GM15510 (cell line): ENCODE data around the gene CARM1.

Experiments used
- POLR2A ChIP-seq: IDR thresholded peaks from 3 replicates; pipeline ENCODE4 v1.6.1; 2011; ENCODE audit warnings: borderline replicate concordance; ENCODE audit not compliant: insufficient read length; ENCODE audit errors: extremely low read depth

Gene CARM1

GRCh38 chr19:10927730-10928562, 56.6 kb downstream of the CARM1 start:
- no peak for TF ChIP-seq POLR2A

- peak; percentile 73 for TF ChIP-seq POLR2A
Observed at GRCh38 chr19:10928563-10929401, 57.4 kb downstream of the CARM1 start, which contains the start of the genes TIMM29 and YIPF2. Gene TIMM29 (plus strand): TSS chr19:10928811. CDS start chr19:10928823, 12 bp downstream. Gene YIPF2 (minus strand): TSS chr19:10928639. CDS start chr19:10928410, 229 bp downstream.

GRCh38 chr19:10929402-10929794, 58.0 kb downstream of the CARM1 start:
- no peak for TF ChIP-seq POLR2A

- no peak for TF ChIP-seq POLR2A
Observed at GRCh38 chr19:10935371-10936059, 64.2 kb downstream of the CARM1 start.

- no peak for TF ChIP-seq POLR2A
Observed at GRCh38 chr19:10936661-10937084, 65.3 kb downstream of the CARM1 start.

- no peak for TF ChIP-seq POLR2A
Observed at GRCh38 chr19:10945264-10945663, 73.9 kb downstream of the CARM1 start.

- TF ChIP-seq POLR2A = no peak
Observed at GRCh38 chr19:10946958-10947657, 75.8 kb downstream of the CARM1 start.

GRCh38 chr19:10952809-10953208, 81.5 kb downstream of the CARM1 start:
- no peak for TF ChIP-seq POLR2A

- TF ChIP-seq POLR2A = peak; percentile 95
Observed at GRCh38 chr19:10960314-10961072, 89.1 kb downstream of the CARM1 start, which contains the start of gene SMARCA4. Gene SMARCA4 (plus strand): TSS chr19:10961030. CDS start chr19:10984152, 23,122 bp downstream.

GRCh38 chr19:10961073-10961860, 89.9 kb downstream of the CARM1 start:
- no peak for TF ChIP-seq POLR2A

- TF ChIP-seq POLR2A = no peak
Observed at GRCh38 chr19:10962863-10963262, 91.5 kb downstream of the CARM1 start.

GRCh38 chr19:10963865-10964264, 92.5 kb downstream of the CARM1 start:
- TF ChIP-seq POLR2A = no peak

GRCh38 chr19:10964903-10965302, 93.5 kb downstream of the CARM1 start:
- TF ChIP-seq POLR2A = no peak

GRCh38 chr19:10965398-10965797, 94.0 kb downstream of the CARM1 start:
- no peak for TF ChIP-seq POLR2A
